Activated naive CD4-positive, alpha-beta T cell treated with anti-CD3 and anti-CD28 coated beads, Interleukin-2, amount 10 ng/mL, durations not matched to agents 7 days and 5 days (primary cell): ENCODE measurements around the gene BBS9.

ENCODE experiments used
- CTCF ChIA-PET: fragments of 350-600 bp; sonication (Branson Sonifier 250); formaldehyde crosslinking; loops from one replicate; lab custom pipeline; 2021; ENCODE audit warnings: antibody characterized with exemption; lab: Charles Lee
- DNase-seq: peaks from one replicate; pipeline ENCODE4 v3.0.0-alpha.2; 2020
- H3K27ac Mint-ChIP-seq: one replicate; pipeline ENCODE4 v1.8.0; 2021; ENCODE audit warnings: mild to moderate bottlenecking, moderate library complexity, mixed read lengths
- H3K27me3 Mint-ChIP-seq: one replicate; pipeline ENCODE4 v1.8.0; 2021; ENCODE audit warnings: mild to moderate bottlenecking, mixed read lengths
- H3K36me3 Mint-ChIP-seq: one replicate; pipeline ENCODE4 v1.8.0; 2021; ENCODE audit warnings: mixed read lengths
- H3K4me1 Mint-ChIP-seq: one replicate; pipeline ENCODE4 v1.8.0; 2021; ENCODE audit warnings: mixed read lengths
- H3K4me3 Mint-ChIP-seq: one replicate; pipeline ENCODE4 v1.8.0; 2021; ENCODE audit warnings: mild to moderate bottlenecking, moderate library complexity, mixed read lengths
- H3K9me3 Mint-ChIP-seq: one replicate; pipeline ENCODE4 v1.8.0; 2021; ENCODE audit warnings: mixed read lengths

BBS9 gene

DNA sequence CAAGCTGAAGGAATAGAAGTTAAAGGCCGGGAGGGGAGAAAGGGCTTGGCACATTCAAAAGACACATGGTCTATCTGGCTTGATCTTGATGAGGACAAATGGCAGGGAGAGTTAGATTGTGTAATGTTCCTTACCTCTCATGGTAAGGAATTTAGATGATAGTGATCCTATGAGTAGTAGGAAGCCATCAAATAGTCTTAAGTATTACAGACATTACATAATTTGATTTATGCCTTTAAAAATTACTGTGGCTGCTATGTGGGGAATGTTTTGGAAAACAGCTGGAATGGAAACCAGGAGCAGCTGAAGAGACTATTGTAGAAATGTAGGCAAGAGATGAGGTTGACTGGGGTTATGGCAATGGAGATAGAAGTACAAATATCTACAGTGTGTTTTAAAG is 424.7 kb downstream of the BBS9 start:
- DNase-seq, result no peak
- Mint-ChIP-seq H3K36me3 (no peaks in the 10 kb centered on the region), H3K9me3 (no peaks in the 10 kb centered on the region), H3K4me1 (no peaks in the 10 kb centered on the region), H3K27ac (no peak overlapping the region), H3K4me3 (no peak overlapping the region), H3K27me3 (no peaks in the 10 kb centered on the region)
- CTCF ChIA-PET, result no interaction called here

DNA sequence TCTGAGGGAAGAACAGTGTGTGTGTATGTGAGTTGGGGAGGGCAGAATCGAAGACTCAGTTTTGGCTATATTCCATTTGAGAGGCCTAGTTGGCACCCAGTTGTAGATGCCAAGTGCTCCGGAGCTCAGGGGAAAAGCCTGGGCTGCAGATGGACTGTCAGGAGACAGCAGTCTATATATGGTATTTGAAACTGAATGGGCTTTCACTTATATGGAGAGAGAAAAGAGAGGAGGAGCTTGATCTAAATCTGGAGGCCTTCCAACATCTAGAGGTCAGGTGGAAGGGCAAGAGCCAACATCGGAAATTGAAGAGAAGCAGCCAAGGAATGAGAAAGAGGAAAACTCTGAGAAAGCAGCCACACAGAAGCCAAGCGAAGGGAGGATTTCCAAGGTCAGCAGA is 425.2 kb downstream of the BBS9 start:
- Mint-ChIP-seq H3K36me3 (no peaks in the 10 kb centered on the region), H3K27me3 (no peaks in the 10 kb centered on the region), H3K9me3 (no peaks in the 10 kb centered on the region), H3K4me1 (no peaks in the 10 kb centered on the region), H3K4me3 (no peak overlapping the region), H3K27ac (no peak overlapping the region)
- CTCF ChIA-PET, result no interaction called here
- DNase-seq, result no peak

DNA sequence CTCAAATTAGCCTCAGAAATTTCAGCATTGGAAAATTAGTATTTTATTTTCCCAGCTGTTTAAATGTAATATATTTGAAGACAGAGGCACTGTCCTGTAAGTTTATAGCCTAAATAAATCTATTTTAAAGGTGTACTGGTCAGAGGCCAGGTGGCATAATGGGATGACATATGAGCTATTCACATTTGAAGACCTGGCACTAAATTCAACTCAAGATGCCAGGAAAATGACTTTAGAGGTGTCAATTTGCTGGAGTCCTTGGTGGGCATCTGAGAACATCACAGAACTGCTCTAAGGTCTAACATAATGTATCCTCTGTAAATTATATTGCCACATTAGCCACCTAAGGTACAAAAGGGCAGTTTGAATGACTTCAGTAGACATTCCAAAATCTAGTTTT is 427.1 kb downstream of the BBS9 start:
- CTCF ChIA-PET, result no interaction called here
- Mint-ChIP-seq H3K36me3 (no peaks in the 10 kb centered on the region), H3K4me1 (no peaks in the 10 kb centered on the region), H3K9me3 (no peaks in the 10 kb centered on the region), H3K4me3 (no peak overlapping the region), H3K27me3 (no peaks in the 10 kb centered on the region), H3K27ac (no peak overlapping the region)
- DNase-seq, result no peak

DNA sequence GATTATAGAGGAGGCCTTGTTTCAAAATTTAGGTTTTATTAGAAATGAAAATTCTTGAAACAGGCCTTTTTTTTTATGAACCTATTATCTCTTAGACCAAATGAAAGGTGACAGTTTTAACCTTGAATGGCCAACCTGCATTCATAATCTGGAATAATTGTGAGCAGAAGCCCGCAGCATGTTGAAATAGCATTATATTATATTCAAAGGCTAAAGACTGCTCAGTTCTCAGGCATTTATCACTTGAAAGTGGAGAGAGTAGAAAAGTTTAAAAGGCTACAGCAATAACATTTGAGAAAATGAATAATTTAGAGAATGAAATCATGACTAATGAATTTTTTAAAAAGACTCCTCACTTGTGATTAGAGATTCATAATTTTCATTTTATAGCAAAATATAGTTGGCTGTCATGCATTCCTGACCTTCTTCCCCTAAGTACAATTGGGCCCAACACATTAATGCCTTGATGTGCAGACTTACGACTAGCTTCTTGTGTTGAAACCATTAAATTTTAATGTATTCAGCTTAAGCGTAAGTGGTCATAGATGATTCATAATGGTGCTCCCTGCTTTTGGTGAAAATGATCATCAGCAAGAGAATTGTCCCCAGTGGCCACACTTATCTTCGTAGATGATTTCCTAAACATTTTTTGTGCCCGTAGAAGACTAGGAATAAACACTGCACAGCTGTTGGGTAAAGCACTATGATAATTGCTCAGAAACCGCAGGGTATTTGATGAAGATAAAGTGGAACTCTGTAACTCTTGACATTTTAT is 429.4 kb downstream of the BBS9 start:
- H3K9me3 Mint-ChIP-seq, result no peaks in the 10 kb centered on the region
- CTCF ChIA-PET, result no interaction called here
- DNase-seq, result no peak
- H3K4me3 Mint-ChIP-seq, result no peak overlapping the region
- no peaks in the 10 kb centered on the region for H3K4me1 Mint-ChIP-seq
- no peaks in the 10 kb centered on the region for H3K36me3 Mint-ChIP-seq
- no peak overlapping the region for H3K27ac Mint-ChIP-seq
- no peaks in the 10 kb centered on the region for H3K27me3 Mint-ChIP-seq

DNA sequence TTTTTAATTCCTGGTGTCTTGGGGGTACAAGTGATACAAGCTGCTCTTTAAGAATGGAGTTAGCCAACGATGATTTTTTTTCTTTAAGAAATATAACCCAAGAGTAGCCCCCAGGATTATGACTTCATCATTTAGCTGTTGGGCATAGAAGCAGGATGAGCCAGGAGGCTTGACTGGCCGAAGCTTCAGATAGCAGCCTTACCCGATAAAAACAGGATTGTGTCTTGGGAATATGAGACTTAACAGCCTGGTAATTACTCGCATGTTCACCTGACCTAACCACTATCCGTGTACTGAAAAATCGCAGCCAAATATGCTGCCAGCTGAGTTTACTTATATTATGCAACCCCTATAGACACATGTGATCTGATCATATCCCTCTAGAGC is 430.0 kb downstream of the BBS9 start:
- Mint-ChIP-seq H3K4me3 (no peak overlapping the region), H3K9me3 (no peaks in the 10 kb centered on the region), H3K4me1 (no peaks in the 10 kb centered on the region), H3K36me3 (no peaks in the 10 kb centered on the region), H3K27me3 (no peaks in the 10 kb centered on the region), H3K27ac (no peak overlapping the region)
- no peak for DNase-seq
- CTCF ChIA-PET, result no interaction called here

GRCh38 chr7:33562996-33563395 is 433.6 kb downstream of the BBS9 start:
- Mint-ChIP-seq H3K9me3 (no peaks in the 10 kb centered on the region), H3K4me3 (no peak overlapping the region), H3K4me1 (no peaks in the 10 kb centered on the region), H3K27ac (no peak overlapping the region), H3K27me3 (no peaks in the 10 kb centered on the region), H3K36me3 (no peaks in the 10 kb centered on the region)
- DNase-seq, result no peak
- CTCF ChIA-PET, result no interaction called here

DNA sequence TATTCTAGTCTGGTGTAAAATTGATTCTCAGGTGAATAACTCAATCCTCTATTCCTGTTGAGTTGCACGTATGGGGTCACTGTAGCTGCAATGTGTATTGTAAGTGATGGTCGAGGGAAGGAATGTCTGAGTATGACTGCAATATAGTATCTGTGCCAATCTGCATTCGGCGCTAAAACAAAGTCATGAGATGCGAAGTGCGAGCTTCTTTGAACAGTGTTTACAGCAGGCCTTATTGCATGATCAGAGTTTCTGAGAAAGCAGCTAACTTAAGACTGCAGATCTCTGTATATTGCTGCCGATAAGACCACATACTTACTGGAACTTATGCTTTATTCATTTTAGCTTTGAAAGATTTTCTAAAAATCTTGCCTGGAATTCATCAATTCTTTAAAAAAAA is 434.3 kb downstream of the BBS9 start:
- no peaks in the 10 kb centered on the region for H3K36me3 Mint-ChIP-seq
- H3K4me3 Mint-ChIP-seq, result no peak overlapping the region
- DNase-seq, result no peak
- CTCF ChIA-PET, result no interaction called here
- no peak overlapping the region for H3K27ac Mint-ChIP-seq
- no peaks in the 10 kb centered on the region for H3K9me3 Mint-ChIP-seq
- H3K27me3 Mint-ChIP-seq, result no peaks in the 10 kb centered on the region
- no peaks in the 10 kb centered on the region for H3K4me1 Mint-ChIP-seq

DNA sequence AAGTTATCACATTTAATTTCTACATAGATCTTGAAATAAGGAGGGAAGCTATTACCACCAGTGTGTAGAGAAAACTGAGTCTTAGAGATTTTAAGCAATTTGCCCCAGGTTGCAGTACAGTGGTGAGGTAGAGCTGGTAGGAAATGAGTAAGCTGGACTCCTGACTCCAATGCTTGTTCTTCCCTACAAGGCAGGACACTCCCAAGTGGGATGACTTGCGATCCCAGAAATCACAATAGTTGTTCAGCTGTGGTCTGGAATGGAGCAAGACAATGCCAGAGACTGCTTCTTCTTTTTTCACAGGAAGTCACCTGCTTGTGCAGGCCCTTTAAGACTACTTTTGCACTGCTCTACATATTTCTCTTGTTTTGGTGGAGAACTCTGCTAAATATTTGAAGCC is 448.8 kb downstream of the BBS9 start:
- Mint-ChIP-seq H3K4me1 (no peaks in the 10 kb centered on the region), H3K27me3 (no peaks in the 10 kb centered on the region), H3K9me3 (peaks cover 4% of the 10 kb centered on the region), H3K4me3 (no peak overlapping the region), H3K36me3 (no peaks in the 10 kb centered on the region), H3K27ac (no peak overlapping the region)
- no peak for DNase-seq
- CTCF ChIA-PET, result no interaction called here

DNA sequence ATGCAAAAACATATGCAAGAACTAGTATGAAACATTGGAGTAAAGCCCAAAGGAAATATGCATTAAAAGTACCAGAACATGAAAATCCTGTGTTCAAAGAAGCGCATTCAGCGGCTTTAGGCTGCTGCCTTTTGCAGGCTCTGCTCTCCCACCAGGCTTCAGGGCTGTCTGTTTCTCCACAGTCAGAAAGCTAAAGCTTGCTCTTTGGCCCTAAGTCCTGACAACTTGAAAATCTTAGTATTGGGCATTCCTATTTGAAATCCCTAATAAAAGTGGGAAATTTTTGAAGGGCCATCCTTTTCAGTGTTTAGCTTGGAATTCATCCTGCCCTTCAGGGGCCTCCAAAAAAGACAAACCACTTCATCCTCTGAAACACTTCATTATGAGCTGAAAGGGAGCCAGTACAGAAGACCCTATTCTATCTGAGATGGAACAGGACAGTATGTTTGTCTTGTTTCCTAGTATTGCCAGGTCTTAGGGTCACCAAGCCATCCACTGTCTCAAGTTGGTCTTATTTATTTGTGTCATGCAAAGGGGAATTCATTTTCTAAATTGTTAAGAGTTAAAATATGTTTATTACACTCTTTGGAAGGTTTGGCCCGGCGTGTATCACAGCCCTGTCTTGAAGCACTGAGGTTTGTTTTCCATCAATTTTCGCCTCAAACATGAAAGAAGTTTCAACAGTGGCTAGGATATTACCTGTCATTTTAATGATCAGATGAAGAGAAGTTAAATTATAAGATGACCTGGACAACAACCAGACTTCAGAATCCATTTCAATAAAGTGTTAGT is 449.7 kb downstream of the BBS9 start:
- Mint-ChIP-seq H3K9me3 (peaks cover 4% of the 10 kb centered on the region), H3K36me3 (no peaks in the 10 kb centered on the region), H3K27ac (no peak overlapping the region), H3K4me3 (no peak overlapping the region), H3K27me3 (no peaks in the 10 kb centered on the region), H3K4me1 (no peaks in the 10 kb centered on the region)
- CTCF ChIA-PET, result no interaction called here
- no peak for DNase-seq

DNA sequence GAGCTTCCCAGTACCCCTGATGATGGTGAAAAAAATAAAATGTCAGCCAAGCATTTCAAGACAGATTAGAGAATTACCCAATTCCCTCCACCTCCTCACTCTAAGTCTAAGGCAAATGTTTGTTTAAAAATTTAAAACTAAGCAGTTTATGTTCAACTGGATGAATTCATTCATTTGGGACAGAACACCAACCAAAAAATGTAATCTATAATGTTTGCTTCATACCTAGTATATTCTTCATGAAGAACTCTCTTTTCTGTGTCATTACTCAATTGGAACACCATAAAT is 450.3 kb downstream of the BBS9 start:
- CTCF ChIA-PET, result no interaction called here
- no peaks in the 10 kb centered on the region for H3K4me1 Mint-ChIP-seq
- H3K4me3 Mint-ChIP-seq, result no peak overlapping the region
- H3K27me3 Mint-ChIP-seq, result no peaks in the 10 kb centered on the region
- no peak overlapping the region for H3K27ac Mint-ChIP-seq
- peaks cover 4% of the 10 kb centered on the region for H3K9me3 Mint-ChIP-seq
- no peaks in the 10 kb centered on the region for H3K36me3 Mint-ChIP-seq
- no peak for DNase-seq

- Mint-ChIP-seq H3K9me3 (peaks cover 2% of the 10 kb centered on the region), H3K4me3 (no peak overlapping the region), H3K4me1 (no peaks in the 10 kb centered on the region), H3K27me3 (no peaks in the 10 kb centered on the region), H3K36me3 (no peaks in the 10 kb centered on the region), H3K27ac (no peak overlapping the region)
- CTCF ChIA-PET, result no interaction called here
- DNase-seq, result no peak
These were observed 451.9 kb downstream of the BBS9 start for GRCh38 chr7:33581236-33581635.

DNA sequence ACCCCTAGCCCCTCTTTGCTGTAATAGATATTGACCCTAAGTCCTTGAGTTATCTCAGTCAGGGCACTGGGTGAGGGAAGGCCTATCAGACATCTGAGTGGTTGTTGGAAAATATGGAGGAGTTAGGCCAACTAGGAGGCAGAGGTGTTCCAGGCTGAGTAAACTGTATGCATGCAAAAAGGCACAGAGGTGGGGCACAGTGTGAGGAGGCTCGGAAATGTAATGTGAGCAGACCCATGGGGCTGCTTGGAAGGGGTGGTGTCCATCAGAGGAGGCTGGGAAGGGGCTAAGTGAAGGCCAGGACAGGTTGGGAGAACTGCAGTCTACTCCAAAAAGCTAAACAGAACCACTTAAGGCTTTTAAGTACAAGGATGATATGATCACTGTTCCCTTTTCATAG is 452.7 kb downstream of the BBS9 start:
- Mint-ChIP-seq H3K27ac (no peak overlapping the region), H3K36me3 (no peaks in the 10 kb centered on the region), H3K9me3 (peaks cover 1% of the 10 kb centered on the region), H3K4me1 (no peaks in the 10 kb centered on the region), H3K4me3 (no peak overlapping the region), H3K27me3 (no peaks in the 10 kb centered on the region)
- no peak for DNase-seq
- CTCF ChIA-PET, result no interaction called here

DNA sequence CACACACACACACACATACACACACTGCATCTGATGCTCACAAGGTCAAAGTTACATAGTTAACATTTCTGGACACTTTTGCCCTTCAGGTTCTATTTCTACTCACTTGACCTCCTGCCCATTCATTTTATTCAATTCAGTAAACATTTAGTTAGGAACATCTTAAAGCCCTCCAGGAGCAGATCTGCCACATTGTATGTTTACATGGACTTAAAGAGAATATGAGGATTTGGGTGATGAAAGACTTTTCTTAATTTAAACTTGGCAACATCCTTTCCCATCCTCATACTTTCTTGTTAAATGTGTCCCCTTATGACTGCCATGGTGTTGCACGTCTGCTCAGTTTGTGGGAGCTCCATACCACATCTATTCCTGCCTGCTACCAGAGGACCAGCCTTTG is 453.2 kb downstream of the BBS9 start:
- Mint-ChIP-seq H3K27ac (no peak overlapping the region), H3K9me3 (no peaks in the 10 kb centered on the region), H3K4me1 (no peaks in the 10 kb centered on the region), H3K36me3 (no peaks in the 10 kb centered on the region), H3K4me3 (no peak overlapping the region), H3K27me3 (no peaks in the 10 kb centered on the region)
- CTCF ChIA-PET, result no interaction called here
- no peak for DNase-seq

DNA sequence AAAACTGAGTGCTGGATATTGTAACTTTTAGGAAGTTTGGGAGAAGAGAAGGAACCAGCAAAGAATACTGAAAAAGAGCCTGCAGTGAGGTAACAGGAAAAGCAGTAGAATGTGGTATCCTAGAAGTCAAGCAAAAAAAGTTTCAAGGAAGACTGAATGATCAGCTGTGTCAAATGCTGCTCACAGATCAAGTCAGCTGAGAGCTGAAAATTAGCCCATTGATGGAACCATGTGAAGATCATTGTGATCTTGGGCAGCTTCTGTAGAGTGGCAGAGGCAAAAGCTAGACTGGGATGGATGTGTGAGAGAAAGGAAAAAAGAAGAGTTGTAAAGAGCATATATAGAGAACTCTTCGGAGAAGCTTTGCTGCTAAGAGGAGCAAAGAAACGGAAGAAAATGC is 460.5 kb downstream of the BBS9 start:
- Mint-ChIP-seq H3K4me1 (no peaks in the 10 kb centered on the region), H3K27ac (no peak overlapping the region), H3K36me3 (no peaks in the 10 kb centered on the region), H3K27me3 (no peaks in the 10 kb centered on the region), H3K9me3 (peaks cover 3% of the 10 kb centered on the region), H3K4me3 (no peak overlapping the region)
- CTCF ChIA-PET, result interaction anchor here (0.7 kb wide), 1 partner anchor 169 kb away, joined by 4 read pairs; no protein-coding TSS in a partner anchor
- no peak for DNase-seq

- H3K27ac Mint-ChIP-seq, result no peak overlapping the region
- no peak for DNase-seq
- no peaks in the 10 kb centered on the region for H3K4me1 Mint-ChIP-seq
- peaks cover 3% of the 10 kb centered on the region for H3K9me3 Mint-ChIP-seq
- H3K36me3 Mint-ChIP-seq, result no peaks in the 10 kb centered on the region
- H3K4me3 Mint-ChIP-seq, result no peak overlapping the region
- CTCF ChIA-PET, result interaction anchor here (0.6 kb wide), 1 partner anchor 31 kb away, joined by 4 read pairs; no protein-coding TSS in a partner anchor
- H3K27me3 Mint-ChIP-seq, result no peaks in the 10 kb centered on the region
These were observed 461.6 kb downstream of the BBS9 start for GRCh38 chr7:33590916-33591315.
